Measurements from ENCODE around the gene ELP1. TPM values are rescaled to one million over a fixed set of nuclear protein-coding genes. Genes with fewer than 3 reads are reported as not detected.
A peak's percentile ranks its signal among the peaks of the same experiment; 100 is the strongest.

The ELP1 gene
- total RNA-seq (10 to 100 TPM; 17.9 to 70.9 (median 36.5) TPM), polyA plus RNA-seq (10 to 100 TPM; 15.7 to 34.3 TPM)
- long read RNA-seq, donor 1, full-length matches to known transcripts, result 1 of 139 reads
- long read RNA-seq, donor 1, partial matches to known transcripts, result 14 of 139 reads
- long read RNA-seq, donor 1, other reads (novel, unspliced or antisense), result 124 of 139 reads
- long read RNA-seq, donor 2, full-length matches to known transcripts, result 2 of 2 reads
- long read RNA-seq, donor 2, partial matches to known transcripts, result 0 of 2 reads
- long read RNA-seq, donor 2, other reads (novel, unspliced or antisense), result 0 of 2 reads
- long read RNA-seq, donor 3, full-length matches to known transcripts, result 30 of 65 reads
- long read RNA-seq, donor 3, partial matches to known transcripts, result 8 of 65 reads
- long read RNA-seq, donor 3, other reads (novel, unspliced or antisense), result 27 of 65 reads

- 0 to 1% (median 0%) methylated on average over 21 to 48 of the region's 48 CpGs for WGBS, 3 donors
Measured at GRCh38 chr9:108933718-108934322, at the start of gene ELP1. TSS of gene ELP1 (minus strand) at chr9:108934124. CDS start at chr9:108931146, 2,978 bp downstream.

GRCh38 chr9:108980893-108981292 lies 47.0 kb upstream of the ELP1 start:
- Histone ChIP-seq H3K27me3 (no peaks in the 10 kb centered on the region), H3K36me3 (no peaks in the 10 kb centered on the region), H3K27ac (no peak overlapping the region), H3K9me3 (no peaks in the 10 kb centered on the region), H3K4me3 (no peak overlapping the region), H3K4me1 (ENCODE audit: insufficient read depth) (no peaks in the 10 kb centered on the region)
- no peak for TF ChIP-seq EP300 (IDR thresholded peaks at IDR 0.05)
- no peak for TF ChIP-seq POLR2A (IDR thresholded peaks at IDR 0.05)
- no peak for TF ChIP-seq CTCF (IDR thresholded peaks at IDR 0.05)
- intact Hi-C loops (cut with DNase I), result no loop called here
- WGBS, 3 donors, result 88 to 98% (median 94%) methylated on average over 2 of the region's 2 CpGs
- no peak for DNase-seq

More at GRCh38 chr9:108933718-108934322, at the start of gene ELP1:
- Histone ChIP-seq H3K27ac (peak within 1 kb of the TSS; percentile 69 to 87), H3K36me3 (no peaks in the 10 kb centered on the region), H3K4me3 (peak within 1 kb of the TSS; percentile 44), H3K4me1 (ENCODE audit: insufficient read depth) (peaks cover 5% of the 10 kb centered on the region), H3K27me3 (no peaks in the 10 kb centered on the region), H3K9me3 (no peaks in the 10 kb centered on the region)
- TF ChIP-seq CTCF (IDR thresholded peaks at IDR 0.05) (peak in 2 of 3 donors; percentile 18), POLR2A (IDR thresholded peaks at IDR 0.05) (peak; percentile 54), EP300 (IDR thresholded peaks at IDR 0.05) (no peak)
- DNase-seq, result peak; percentile 91 to 95 (median 94)
- intact Hi-C loops (cut with DNase I), result loop anchor here in 1 of 4 donors (1.0 kb wide), 1 partner anchor 79 kb away; the partner anchor contains the start of gene CTNNAL1

GRCh38 chr9:108978205-108978604 lies 44.3 kb upstream of the ELP1 start:
- WGBS, 3 donors, result 14 to 35% (median 30%) methylated on average over 1 of the region's 1 CpG
- Histone ChIP-seq H3K36me3 (no peaks in the 10 kb centered on the region), H3K4me1 (ENCODE audit: insufficient read depth) (peaks cover 5% of the 10 kb centered on the region), H3K27ac (no peak overlapping the region), H3K9me3 (no peaks in the 10 kb centered on the region), H3K27me3 (no peaks in the 10 kb centered on the region), H3K4me3 (no peak overlapping the region)
- TF ChIP-seq CTCF (IDR thresholded peaks at IDR 0.05) (no peak), POLR2A (IDR thresholded peaks at IDR 0.05) (no peak), EP300 (IDR thresholded peaks at IDR 0.05) (no peak)
- no peak for DNase-seq
- intact Hi-C loops (cut with DNase I), result no loop called here

GRCh38 chr9:108973895-108974294 lies 40.0 kb upstream of the ELP1 start:
- Histone ChIP-seq H3K4me3 (no peak overlapping the region), H3K9me3 (no peaks in the 10 kb centered on the region), H3K27ac (no peak overlapping the region), H3K4me1 (ENCODE audit: insufficient read depth) (peaks cover 11% of the 10 kb centered on the region), H3K27me3 (no peaks in the 10 kb centered on the region), H3K36me3 (no peaks in the 10 kb centered on the region)
- 10 to 21% (median 20%) methylated on average over 5 of the region's 5 CpGs for WGBS, 3 donors
- DNase-seq, result no peak
- TF ChIP-seq CTCF (IDR thresholded peaks at IDR 0.05) (no peak), POLR2A (IDR thresholded peaks at IDR 0.05) (no peak), EP300 (IDR thresholded peaks at IDR 0.05) (no peak)
- intact Hi-C loops (cut with DNase I), result no loop called here
